A673 (cell line): Measurements from ENCODE around the gene NTRK1.

ENCODE experiments used
- CTCF ChIP-seq: fragments of 300-800, 200-600 bp; sonication (generic); conservative IDR thresholded peaks from 2 replicates; pipeline ENCODE4 v1.5.1; 2017; ENCODE audit warnings: low read depth, mild to moderate bottlenecking, antibody characterized with exemption, low read length, moderate library complexity, mixed read lengths
- EZH2 ChIP-seq: fragments of 200-600 bp; sonication (generic); IDR thresholded peaks from 2 replicates; pipeline ENCODE4 v1.6.1; 2017; ENCODE audit warnings: borderline replicate concordance, low read depth, mild to moderate bottlenecking, mixed read lengths, antibody characterized with exemption, low read length; ENCODE audit not compliant: poor library complexity, severe bottlenecking

GRCh38 chr1:156894001-156894400 lies 33.3 kb downstream of the NTRK1 start:
- TF ChIP-seq CTCF = no peak
- TF ChIP-seq EZH2 = no peak
